Right kidney (tissue), 1 donor: Measurements from ENCODE around the gene VCAN.
A peak's percentile ranks its signal among the peaks of the same experiment; 100 is the strongest.

ENCODE experiments used
- DNase-seq: peaks from one replicate; pipeline ENCODE4 v3.0.0-alpha.2; 2016

Gene VCAN

DNA sequence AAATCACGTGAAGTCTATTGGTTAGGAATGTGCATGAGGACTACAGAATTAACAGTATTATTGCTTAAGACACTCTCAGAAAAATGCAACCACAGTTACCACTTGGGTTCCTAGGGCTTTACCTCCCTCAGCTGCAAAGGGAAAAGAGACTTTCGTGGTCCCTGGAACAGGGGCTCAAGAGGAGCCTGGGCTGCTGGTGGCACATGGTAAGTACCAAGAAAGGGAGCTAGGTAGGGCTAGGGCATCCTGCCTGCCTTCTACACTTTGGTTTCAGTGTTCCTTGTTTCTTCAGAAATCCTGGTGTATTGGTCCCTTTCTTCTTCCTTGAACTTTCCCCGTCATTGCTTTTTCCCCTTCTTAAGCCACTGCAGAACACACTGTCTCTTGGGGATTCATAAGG, 7.3 kb upstream of the VCAN start:
- no peak for DNase-seq

DNA sequence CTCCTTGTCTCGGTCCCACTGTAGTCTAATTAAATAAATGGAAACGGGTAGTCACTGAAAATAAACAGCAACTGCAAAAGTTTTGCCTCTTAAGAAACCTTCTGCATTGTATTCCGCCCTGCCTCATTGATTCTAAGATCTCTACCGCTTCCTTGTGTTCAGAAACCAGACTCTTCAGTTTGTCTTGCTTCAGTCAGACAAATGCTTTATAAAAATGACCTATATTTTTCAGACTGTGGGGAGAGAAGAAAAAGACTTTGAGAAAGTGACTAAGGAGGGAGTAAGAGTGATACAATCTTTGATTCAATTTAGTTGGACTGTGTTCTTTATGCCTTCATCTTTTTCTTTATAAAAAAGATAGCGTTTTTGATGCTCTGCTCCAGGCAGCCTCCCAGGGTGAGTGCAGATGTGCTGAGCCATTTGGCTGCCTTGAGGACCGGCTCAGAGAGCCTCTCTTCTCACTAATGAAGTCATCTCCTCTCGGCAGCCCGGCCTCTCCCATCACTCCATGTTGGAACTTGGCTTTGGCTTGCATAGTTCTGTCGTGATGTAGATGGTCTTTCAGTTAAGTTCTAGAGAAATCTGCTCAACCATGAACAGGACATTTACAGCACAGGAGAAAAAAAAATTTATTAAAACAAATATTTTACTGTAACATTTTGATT, 4.0 kb upstream of the VCAN start:
- no peak for DNase-seq

DNA sequence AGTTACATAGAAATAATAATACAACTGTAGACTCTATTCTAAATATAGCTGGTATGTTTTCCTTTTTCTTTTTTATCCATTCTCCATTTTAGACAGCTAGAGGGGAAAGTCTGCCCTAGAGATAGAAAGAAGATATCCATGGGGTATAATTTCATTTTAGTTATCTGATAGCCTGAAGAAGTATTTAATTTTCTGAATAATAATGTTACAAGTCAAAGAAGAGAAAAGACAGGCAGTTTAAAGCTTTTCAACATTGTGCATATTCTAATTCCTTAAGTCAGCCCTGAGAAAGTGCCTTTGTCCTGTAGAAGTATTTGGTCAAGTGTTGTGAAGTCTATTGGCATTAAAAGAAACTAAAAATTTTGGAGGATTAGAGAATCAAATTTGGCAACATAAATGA, 2.5 kb upstream of the VCAN start:
- no peak for DNase-seq

DNA sequence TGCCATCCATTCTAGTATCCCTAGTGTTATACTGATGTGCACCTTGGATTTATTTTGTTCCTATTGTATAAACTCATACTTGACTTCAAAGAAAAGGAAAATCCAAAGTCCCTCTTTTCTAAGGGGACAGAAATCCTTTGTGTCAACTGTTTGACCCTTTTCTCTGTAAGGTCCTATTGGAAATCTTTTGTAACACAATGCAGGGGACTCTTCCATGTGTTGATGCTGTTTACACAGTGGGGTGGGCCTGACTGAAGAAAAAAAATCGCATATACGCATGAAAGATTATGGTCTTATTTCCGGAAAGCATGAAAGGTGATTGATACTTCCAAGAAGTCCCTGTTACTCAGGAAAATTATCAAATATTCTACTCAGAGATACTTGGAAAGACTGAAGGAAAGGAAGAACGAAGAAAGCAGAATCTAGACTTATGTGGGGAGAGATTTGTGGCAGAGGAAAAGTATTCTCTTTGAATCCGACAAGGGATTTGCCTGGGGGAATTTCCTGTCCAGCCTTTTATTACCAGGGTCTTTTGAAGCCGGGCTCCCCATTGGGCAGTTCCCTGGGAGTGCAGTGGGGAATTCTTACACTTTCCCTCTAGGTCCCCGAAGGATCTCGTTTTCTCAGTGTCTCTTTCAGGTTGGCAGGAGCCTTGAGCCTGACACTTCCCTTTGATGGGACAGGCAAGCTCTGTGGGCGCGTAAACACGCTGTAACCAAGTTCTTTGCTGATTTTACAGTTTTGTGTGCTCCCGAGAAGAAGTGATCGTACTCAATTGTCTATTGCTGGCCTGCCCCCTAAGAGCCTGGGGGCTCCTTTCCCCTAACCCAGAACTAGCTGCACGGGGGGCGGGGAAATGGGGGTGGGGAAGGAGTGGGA, 779 bp upstream of the VCAN start:
- peak; percentile 71 for DNase-seq

DNA sequence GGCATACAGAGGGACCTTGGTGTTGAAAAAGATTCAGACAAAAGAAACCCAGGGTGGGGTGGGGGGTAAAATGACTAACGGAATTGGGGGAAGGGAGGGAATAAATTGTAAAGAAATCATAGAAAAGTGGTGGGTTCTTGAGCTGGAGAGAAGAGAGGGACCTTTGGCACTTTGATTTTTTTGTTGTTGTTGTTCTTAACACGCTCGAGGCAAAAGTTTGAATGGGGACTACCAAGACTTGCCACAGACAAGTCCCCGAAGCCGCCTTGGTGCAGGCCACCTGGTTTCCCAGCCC, 616 bp downstream of the VCAN start:
- DNase-seq = no peak

DNA sequence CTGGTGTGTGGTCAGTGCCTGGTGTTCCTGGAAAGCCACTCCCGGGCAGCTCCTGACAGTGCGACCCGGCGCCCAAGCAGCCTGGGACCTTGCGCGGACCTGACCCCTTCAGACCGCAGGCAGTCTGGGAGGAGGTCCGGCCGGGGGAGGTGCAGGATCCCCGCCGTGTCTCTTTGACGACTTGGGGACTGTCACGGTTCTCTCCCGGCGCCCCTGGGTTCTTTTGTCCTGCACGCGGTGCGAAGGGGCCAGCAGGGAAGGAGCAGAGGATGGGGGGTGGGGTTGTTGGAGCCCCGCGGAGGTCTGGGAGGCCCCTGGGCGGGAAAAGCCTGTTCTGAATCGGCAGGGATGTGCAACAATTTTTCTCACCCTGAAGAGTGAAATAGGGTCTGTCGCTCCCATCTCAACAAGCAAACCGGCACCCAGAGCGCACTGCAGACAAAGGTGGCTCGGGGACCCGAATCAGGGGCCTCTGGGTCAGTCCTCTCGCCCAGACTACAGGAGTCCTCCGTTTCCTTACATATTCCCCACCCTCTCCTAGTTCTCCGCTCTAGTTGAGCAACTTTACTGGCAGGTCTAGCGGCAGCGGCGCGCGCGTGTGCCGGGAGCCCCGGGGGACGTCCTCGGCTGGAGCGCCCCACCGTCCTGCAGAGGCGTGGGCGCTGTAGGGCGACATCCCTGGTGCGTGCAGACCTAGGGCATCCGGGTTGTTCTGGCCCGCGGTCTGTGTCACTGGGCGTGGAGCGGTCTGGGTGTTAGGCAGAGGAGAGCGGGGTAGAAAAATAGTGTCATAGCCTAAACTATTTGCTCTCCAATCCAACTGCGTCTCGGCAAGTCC, 1.2 kb downstream of the VCAN start:
- DNase-seq = peak; percentile 83

DNA sequence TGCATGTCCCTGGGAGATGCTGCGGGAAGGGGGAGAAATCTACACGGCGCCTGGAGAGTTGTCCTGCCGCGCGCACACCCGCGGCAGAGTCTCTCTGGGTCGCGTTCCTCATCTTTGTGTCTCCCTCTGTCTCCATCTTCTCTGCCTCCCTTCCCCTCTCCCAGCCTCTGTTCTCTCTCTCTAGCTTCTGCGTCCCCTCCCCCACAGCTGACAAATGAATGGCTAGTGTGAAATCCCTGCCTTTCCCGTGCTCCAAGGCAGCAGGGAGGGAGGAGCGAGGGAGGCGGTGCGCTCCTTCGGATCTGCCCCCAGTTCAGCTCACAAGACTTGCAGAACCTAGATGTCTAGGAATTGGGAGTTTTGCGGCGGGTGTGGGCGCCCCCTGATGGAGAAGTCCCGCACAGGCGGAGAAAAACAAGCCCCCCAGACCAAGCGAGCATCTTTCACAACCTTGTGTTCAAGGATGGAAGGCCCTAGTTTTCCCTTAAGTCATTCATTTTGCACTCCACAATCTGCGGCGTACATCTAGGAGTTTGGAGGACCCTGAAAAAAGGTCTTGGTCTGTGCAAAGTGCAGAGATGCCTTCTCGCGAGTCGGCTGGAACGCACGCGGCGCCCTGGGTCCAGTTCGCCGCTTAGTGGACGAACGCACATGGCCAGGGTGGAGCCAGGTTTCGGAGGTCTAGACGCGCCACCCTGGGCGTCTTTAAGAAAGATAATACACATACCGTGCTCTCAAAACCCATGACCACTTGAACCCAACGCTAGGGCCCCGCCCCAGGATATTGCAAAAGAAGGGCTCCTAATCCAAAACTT, 2.0 kb downstream of the VCAN start:
- DNase-seq = peak; percentile 90

DNA sequence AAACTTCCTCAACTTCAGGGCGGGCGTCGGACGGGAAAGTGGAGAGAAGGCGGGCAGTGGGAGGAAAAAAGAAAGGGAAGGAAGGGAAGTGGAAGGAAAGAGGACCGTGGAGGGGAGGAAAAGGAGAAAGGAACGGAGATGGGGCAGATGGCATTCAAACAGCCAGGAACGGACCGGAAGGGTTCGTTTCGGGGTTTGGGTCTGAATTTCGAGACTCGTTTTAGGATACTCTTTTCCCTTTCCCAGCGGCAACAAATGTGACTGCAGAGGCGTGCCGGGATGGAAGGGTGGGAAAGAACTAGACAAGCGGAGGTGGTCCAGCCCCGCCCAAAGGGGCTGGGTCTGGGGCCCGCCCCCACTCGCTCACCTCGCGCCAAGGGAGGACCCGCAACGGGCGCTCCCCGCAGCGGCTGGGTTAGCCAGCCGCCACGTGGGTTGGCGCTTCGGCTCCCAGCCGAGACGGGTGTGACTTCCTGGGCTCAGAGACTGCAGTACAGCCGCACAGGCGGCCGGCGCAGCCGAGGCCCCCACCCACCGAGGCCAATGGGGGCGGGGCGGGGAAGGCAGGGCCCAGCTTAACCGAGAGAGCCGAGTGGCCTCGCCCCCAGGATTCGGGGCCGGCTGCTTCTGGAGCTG, 2.7 kb downstream of the VCAN start:
- DNase-seq = peak; percentile 90

DNA sequence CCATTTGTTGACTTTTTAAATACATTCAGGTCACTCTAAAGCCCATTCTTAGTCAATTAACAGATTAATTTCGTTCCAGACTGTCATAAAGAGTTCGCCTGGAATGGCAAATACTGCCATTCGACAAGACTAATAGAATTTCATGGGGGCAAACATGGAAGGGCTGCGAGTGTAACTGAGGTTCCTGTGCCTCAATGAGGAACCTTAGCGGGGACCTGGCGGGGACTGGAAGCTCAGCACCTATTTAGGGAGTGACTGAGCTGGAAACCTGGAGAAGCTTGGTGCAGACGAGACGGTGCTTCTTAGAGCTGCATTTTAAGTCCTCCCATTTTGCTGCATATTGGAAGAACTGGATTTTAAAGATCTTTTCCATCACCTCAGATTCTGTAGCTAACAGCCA, 3.4 kb downstream of the VCAN start:
- DNase-seq = peak; percentile 43

DNA sequence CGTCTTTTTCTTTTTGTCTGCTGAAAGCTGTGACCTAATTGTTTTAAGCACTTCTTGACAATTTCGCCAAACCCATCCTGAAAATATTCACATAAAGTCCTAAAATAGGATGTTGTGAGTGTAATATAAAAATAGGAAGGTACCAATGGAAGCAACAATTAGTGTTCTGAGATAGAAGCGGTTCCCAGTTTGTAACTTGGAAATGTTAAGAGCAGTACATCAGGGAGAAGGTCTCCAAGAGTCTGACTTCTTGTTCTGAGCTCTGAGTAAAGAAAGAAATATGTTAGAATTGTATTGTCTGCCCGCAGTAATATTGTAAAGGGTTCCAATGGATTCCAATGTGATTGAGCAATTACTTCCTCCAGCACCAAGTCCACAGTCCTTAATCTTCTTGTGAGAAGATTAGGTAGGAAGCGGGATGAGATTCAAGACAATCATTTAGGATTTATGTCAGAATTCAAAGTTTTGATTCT, 3.9 kb downstream of the VCAN start:
- no peak for DNase-seq

DNA sequence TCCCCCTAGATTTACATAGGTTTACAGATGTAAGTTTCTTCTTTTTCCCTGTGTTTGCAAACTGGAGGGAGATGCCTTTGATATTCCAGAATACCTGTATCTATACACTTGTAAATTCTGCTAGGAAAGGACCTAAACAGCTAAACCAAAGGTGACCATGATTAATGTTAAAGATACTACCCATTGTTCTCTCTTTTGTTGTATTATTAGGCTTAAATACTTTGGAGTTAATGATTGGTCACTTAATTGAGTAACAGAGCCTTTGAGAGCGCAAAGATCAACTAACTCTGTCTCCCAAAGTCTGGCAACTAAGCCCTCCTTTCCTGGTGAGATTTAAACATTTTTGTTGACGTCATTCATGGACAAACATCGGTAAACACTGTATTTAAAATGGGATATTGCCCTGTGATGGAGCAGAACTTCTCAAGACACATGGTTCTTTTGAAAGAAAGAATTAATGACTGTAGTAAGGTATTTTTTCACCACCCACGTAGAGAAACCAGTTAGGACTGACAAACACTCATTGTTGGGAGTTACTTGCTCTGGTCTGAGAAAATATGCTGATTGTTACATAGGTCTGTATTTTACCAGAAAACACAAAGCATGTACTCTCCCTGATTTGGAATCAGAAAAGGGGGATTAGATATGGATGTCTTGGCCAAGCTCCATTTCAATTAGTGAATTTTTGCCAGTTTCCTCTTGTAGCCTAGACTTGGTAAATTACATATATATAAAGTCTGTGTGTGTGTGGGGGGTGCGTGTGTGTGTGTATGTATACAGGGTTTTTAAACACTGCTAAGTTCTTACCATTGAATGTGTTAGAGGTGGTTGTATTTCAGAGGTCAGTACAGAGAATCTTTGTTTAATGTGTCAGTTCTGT, 4.6 kb downstream of the VCAN start:
- DNase-seq = peak; percentile 28

DNA sequence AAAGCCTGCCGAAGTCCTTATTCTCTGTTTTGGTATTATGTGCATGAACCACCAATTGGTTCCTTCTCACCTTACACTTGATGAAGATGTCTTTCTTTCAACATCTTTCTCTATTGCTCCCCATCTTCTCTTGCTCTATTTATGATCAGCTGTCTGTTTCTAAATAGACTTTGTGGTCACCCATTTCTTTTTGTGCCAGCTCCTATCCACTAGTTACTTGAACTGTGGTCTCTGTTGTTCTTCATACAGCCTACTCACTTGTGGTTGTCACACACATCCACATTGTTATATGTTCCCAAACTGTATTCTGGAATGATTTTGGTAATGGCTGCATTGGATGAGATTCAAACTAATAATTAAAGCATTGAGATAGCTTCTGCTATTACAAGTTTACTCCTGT, 11.4 kb downstream of the VCAN start:
- no peak for DNase-seq

DNA sequence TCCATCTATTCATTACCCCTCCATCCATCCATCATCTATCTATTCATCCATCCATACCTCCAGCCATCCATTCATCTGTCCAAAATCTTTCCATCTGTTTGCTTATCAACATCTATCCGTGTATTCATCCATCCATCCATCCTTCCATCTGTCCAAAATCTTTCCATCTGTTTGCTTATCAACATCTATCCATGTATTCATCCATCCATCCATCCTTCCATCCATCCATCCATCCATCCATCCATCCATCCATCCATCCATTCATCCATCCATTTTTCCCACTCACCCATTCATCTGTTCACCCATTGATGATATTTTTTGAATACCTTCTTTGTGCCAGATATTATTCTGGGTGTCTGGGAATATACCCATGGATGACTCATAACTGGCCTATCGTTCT, 12.8 kb downstream of the VCAN start:
- no peak for DNase-seq

DNA sequence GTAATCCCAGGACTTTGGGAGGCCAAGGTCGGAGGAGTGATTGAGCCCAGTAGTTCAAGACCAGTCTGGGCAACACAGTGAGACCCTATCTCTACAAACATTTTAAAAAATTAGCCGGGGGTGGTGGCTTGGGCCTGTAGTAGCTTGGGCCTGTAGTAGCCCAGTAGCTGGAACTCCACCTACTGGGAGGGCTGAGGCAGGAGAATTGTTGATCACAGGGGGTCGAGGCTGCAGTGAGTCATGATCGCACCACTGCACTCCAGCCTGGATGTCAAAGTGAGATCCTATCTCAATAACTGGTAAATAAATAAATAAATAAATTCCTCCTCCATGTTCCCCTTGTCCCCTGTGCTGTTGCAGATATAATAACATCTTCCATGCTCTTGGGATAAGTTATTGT, 14.3 kb downstream of the VCAN start:
- no peak for DNase-seq

DNA sequence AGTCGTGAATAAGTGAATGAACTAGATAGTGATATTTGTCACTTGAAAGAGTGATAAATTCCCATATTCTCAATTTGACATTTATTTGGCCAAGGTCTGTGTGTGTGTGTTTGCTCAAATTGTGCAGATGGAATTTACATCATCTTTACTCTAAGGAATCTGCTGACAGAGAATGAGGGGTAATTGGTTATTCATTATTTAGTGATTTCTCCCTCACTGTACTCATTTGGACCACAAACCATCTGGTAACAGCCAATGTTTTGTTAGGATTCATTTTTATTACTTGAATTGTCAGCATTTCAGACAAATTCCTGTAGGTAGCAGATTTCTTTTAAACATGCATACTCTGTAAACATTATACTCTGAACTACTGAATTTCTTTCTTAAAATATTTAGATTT, 15.6 kb downstream of the VCAN start:
- DNase-seq = no peak

DNA sequence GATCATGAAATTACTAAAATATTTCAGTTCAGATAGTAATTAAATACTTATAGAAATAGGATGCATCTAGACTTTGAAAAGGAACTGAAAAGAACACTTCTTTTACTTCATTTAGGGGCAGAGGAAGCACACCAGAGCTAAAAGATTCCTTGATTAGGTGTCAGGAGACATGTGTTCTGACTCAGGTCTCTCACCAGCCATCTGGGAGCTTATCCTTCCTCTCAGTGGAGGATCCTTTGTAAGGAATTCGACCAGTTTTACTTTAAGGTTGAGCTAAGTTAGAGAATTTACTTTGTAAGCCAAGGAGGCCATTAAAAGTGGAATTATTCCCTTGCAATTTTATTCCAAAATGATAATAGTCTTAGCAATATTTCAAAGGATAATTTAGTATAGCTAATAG, 16.7 kb downstream of the VCAN start:
- no peak for DNase-seq

DNA sequence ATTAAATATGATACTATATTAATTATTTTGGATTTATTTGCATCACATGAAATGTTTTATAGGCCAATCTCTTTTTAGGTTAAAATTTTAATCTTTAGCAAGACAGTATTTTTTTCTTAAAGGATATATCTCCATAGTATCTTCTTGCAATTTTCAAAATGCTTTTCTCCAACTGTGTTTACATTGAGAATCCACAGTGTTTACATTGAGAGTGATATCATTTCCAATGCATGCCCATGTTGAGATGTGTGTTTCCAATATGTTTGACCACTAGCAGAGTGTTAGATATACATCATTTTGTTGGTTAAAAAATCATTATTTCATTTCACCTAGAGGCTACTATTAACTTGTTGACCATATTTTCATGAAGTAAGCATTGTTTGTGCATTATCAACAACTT, 17.3 kb downstream of the VCAN start:
- DNase-seq = no peak

DNA sequence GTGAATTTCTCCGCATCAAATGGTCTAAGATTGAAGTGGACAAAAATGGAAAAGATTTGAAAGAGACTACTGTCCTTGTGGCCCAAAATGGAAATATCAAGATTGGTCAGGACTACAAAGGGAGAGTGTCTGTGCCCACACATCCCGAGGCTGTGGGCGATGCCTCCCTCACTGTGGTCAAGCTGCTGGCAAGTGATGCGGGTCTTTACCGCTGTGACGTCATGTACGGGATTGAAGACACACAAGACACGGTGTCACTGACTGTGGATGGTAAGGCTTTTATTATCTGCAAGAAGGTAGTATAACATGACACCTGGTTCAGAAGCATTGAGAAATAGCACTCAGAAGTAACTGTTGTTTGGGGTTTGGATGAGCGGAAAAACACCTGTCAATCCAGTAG, 18.7 kb downstream of the VCAN start:
- DNase-seq = no peak

DNA sequence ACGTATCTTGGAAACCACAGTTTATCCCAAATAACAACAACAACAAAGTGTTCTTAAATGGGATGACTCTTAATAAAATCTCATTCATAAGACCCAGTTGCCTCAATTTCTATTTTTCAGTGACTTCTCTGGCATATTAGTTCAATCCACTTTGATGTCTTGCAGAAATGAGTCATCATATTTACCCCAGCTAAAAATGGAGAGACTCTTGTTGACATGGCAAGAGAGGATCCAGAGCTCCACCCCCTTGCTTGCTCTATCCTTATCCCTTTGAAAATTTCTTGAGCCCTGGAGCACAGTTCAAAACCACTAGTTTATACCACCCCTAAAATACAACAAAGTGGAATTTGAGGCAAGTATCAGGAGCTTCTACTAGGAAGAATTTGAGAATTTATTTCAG, 20.8 kb downstream of the VCAN start:
- DNase-seq = no peak

DNA sequence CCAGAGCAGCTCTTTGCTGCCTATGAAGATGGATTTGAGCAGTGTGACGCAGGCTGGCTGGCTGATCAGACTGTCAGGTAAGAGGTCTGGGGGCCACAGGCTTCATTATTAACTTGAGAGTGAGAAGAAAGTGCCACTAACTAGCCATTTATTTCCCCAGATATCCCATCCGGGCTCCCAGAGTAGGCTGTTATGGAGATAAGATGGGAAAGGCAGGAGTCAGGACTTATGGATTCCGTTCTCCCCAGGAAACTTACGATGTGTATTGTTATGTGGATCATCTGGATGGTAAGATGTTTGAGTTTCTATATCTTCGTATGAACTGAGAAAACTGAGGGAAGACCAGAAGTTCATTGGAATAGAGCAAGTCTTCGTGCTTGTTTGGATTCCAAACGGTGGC, 22.1 kb downstream of the VCAN start:
- DNase-seq = no peak

DNA sequence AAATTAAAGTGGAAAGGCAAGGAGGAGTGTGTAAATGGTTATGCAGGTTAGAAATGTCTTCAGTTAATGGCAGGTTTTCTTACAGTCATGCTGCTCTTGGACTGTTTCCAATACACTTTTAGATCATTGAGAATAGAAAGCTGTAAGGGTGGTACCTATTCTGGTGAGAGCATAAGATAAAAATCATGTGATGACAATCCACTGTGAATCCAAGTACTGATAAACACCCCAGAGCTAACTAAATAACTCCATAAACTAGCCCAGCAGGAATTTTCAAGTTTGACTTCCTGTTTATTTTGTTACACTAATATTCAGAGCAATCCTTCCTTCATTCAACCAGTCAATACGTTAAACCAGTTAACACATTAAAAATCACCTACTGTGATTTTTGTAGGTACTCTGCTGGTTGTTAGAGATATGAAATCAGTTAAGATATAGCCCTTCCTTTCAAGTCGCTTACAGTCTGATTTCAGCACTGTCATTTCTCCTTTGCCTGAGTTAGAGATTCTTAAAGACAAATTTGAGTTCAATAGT, 22.6 kb downstream of the VCAN start:
- no peak for DNase-seq
